ENCODE data around the gene APBA1. TPM values are rescaled to one million over a fixed set of nuclear protein-coding genes. Genes with fewer than 3 reads are reported as not detected.

Gene APBA1
- total and polyA plus RNA-seq, 9 of the 15 experiments (the other 6 are each of a cell fraction or from before 2014, with no cell fraction given) = 0.01 to 0.02 TPM; not detected in 7

GRCh38 chr9:69431203-69431602, 241.0 kb downstream of the APBA1 start (continued):
- TF ChIP-seq BMI1 (IDR thresholded peaks at IDR 0.05; ENCODE audit: low read length) (no peak), CBFB (CRISPR knock-in tag; IDR thresholded peaks at IDR 0.05) (no peak), FOXJ3 (CRISPR knock-in tag; IDR thresholded peaks at IDR 0.05) (no peak), TEAD2 (tag; IDR thresholded peaks at IDR 0.05) (no peak), JUND (IDR thresholded peaks at IDR 0.05; ENCODE audit: borderline replicate concordance, low read depth, low read length) (no peak), JUND (tag; IDR thresholded peaks at IDR 0.05; ENCODE audit: borderline replicate concordance, low read depth, low read length) (no peak), SAFB (IDR thresholded peaks at IDR 0.05; ENCODE audit: borderline replicate concordance, low read depth, low read length) (no peak), SIRT6 (IDR thresholded peaks at IDR 0.05; ENCODE audit: low read depth, low read length) (no peak), NCOR1 (IDR thresholded peaks at IDR 0.05) (no peak), EHMT2 (IDR thresholded peaks at IDR 0.05) (no peak)
- TF ChIP-seq, protein P1, sequence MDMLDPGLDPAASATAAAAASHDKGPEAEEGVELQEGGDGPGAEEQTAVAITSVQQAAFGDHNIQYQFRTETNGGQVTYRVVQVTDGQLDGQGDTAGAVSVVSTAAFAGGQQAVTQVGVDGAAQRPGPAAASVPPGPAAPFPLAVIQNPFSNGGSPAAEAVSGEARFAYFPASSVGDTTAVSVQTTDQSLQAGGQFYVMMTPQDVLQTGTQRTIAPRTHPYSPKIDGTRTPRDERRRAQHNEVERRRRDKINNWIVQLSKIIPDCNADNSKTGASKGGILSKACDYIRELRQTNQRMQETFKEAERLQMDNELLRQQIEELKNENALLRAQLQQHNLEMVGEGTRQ (CRISPR knock-in tag; IDR thresholded peaks at IDR 0.05) = no peak

DNA sequence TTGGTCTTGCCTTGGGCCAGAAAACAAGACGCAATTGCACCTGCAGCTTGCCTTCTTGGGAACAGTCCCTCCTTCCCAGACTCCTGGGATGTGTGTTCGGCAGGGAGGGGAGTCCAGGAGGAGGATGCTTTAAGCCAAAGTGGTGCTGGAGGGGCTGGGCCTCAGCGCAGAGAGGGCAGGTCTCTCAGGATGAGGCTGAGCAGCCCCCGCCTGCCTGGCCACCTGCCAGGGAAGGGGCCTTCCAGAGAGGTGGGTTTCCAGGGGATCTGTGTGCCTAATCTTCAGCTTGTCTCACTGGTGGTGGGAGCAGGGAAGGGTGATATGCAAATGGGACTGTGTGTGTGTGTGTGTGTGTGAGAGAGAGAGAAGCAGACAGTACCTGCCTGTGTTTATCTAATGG, 242.0 kb downstream of the APBA1 start:
- H3K79me2 ChIP-seq (ENCODE audit: control insufficient read depth, insufficient read depth, low read length) = no peaks in the 10 kb centered on the region
- in situ Hi-C loops (cut with MboI) = loop anchor here (25.0 kb wide), 1 partner anchor 682 kb away; no protein-coding TSS in a partner anchor
- DNase-seq (ENCODE audit: extremely low read depth in 1 of 4, low spot score in 3 of 4) = no peak
- no peaks in the 10 kb centered on the region for H4K20me1 ChIP-seq (replicated peaks; ENCODE audit: control insufficient read depth, insufficient read depth, low read length)
- peaks cover 0 to 16% of the 10 kb centered on the region in 2 experiments; a peak in 2 of 5 replicates for H3K27me3 ChIP-seq (ENCODE audit: control insufficient read depth in 2 of 2, insufficient read depth in 2 of 2, low read length in 2 of 2)
- ATAC-seq = no peak
- no peak overlapping the region for H3K4me3 ChIP-seq
- H2AFZ ChIP-seq (ENCODE audit: low read depth, low read length) = no peak overlapping the region
- no peaks in the 10 kb centered on the region for H3K9me3 ChIP-seq (replicated peaks; ENCODE audit: control insufficient read depth, insufficient read depth, low read depth, low read length)
- BruUV-seq (replicated peaks) = no TSS peak
- no peak for FAIRE-seq
- H3K4me2 ChIP-seq (ENCODE audit: insufficient read depth, low read length) = no peak overlapping the region
- no peaks in the 10 kb centered on the region for H3K9me1 ChIP-seq (ENCODE audit: control insufficient read depth, insufficient read depth, low read length)
- intact Hi-C loops (cut with micrococcal nuclease) = no loop called here
- 0% methylated on average over 2 of the region's 4 CpGs for WGBS (ENCODE audit: insufficient coverage, low coverage, missing lambda C conversion rate)
- no peaks in the 10 kb centered on the region for H3K4me1 ChIP-seq (replicated peaks in 1 of 2; ENCODE audit: control insufficient read depth in 2 of 2, insufficient read depth in 2 of 2, low read length in 2 of 2)
- H3K27ac ChIP-seq (ENCODE audit: extremely low read depth, low read depth, low read length) = no peak overlapping the region
- no peaks in the 10 kb centered on the region for H3K36me3 ChIP-seq (ENCODE audit: control insufficient read depth, insufficient read depth, low read length)
- CTCF ChIA-PET (ENCODE audit: low intra/inter-chr PET ratio) = no interaction called here
- H3K9ac ChIP-seq (ENCODE audit: insufficient read depth in 1 of 2, low read depth in 2 of 2, low read length in 2 of 2) = no peak overlapping the region
- POLR2A ChIA-PET = interaction anchor here (0.5 kb wide), 1 partner anchor 20 kb away, joined by 3 read pairs; no protein-coding TSS in a partner anchor
- no peak for TF ChIP-seq NR2C2 (CRISPR knock-in tag; IDR thresholded peaks at IDR 0.05)
- TF ChIP-seq NR2C2 (tag; IDR thresholded peaks at IDR 0.05) = no peak
- no peak for TF ChIP-seq E2F3 (CRISPR knock-in tag; IDR thresholded peaks at IDR 0.05)
- TF ChIP-seq, protein P2, sequence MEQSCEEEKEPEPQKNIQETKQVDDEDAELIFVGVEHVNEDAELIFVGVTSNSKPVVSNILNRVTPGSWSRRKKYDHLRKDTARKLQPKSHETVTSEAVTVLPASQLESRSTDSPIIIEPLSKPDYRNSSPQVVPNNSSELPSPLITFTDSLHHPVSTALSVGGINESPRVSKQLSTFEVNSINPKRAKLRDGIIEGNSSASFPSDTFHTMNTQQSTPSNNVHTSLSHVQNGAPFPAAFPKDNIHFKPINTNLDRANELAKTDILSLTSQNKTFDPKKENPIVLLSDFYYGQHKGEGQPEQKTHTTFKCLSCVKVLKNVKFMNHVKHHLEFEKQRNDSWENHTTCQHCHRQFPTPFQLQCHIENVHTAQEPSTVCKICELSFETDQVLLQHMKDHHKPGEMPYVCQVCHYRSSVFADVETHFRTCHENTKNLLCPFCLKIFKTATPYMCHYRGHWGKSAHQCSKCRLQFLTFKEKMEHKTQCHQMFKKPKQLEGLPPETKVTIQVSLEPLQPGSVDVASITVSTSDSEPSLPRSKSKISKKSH (CRISPR knock-in tag; IDR thresholded peaks at IDR 0.05) = no peak
- TF ChIP-seq ZNF224 (CRISPR knock-in tag; IDR thresholded peaks at IDR 0.05) = no peak
- TF ChIP-seq JUND (IDR thresholded peaks at IDR 0.05; ENCODE audit: borderline replicate concordance, low read depth, low read length) = no peak
- no peak for TF ChIP-seq JUND (tag; IDR thresholded peaks at IDR 0.05; ENCODE audit: borderline replicate concordance, low read depth, low read length)
- TF ChIP-seq RFX1 (IDR thresholded peaks at IDR 0.05) = no peak
- no peak for TF ChIP-seq PTTG1 (tag; IDR thresholded peaks at IDR 0.05; ENCODE audit: low read depth)
- no peak for TF ChIP-seq L3MBTL2 (IDR thresholded peaks at IDR 0.05)
